Measurements from ENCODE around the gene ANXA11. TPM values are rescaled to one million over a fixed set of nuclear protein-coding genes. Genes with fewer than 3 reads are reported as not detected.
"Not testable (repeated sequence)": the region's sequence is repeated elsewhere in the genome, so short reads cannot be mapped to it uniquely, and the experiment has no call there.

ANXA11 gene
- total RNA-seq, 1 donor from 2014 or later: 98.2 TPM

DNA sequence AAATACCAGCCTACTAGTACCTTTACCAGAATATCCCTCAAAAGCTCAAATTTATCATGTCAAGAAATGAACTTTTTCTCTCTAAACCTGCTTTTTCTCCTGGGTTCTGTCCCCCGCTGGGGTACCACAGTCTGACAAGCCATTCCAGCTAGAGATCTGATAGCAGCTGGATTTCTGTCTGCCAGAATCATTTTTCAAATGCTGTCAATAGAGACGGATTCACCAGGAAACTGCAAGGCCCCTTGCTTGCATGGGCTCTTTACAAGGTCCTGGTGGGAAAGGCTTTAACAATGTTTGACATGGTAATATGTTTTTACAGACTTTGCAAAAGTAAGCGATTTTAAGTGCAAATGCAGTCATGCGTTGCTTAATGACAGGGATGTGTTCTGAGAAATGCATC is 4.9 kb upstream of the ANXA11 start:
- no peak for DNase-seq (ENCODE audit: extremely low read depth, low read depth, low spot score)

DNA sequence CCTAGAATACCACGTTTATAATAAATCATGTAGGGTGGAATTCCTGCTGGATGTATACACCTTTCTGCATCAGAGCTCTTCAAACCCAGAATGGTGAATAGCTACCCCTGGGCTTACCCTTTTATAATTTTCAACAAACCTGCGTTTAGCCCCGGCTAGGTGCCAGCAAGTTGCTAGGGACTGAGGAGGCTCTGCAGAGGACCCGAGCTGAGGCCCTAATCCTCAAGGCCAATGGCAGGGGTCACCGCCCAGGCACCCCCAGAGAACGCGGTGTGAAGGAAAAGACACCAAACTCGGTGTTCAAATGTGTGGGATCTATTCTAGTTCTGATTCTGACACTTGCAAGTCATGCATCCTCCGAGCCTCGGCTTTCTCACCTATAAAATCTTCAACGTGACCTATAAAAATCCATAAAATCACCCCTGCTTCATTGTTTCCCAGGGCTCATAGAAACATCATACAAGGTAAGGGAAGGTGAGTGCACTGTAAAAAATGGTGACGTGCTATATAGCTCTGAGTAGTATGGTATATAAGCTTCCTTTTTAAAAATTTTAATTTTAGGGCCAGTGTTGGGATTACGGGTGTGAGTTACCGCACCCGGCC is 2.5 kb upstream of the ANXA11 start:
- DNase-seq (ENCODE audit: extremely low read depth, low read depth, low spot score): no peak

DNA sequence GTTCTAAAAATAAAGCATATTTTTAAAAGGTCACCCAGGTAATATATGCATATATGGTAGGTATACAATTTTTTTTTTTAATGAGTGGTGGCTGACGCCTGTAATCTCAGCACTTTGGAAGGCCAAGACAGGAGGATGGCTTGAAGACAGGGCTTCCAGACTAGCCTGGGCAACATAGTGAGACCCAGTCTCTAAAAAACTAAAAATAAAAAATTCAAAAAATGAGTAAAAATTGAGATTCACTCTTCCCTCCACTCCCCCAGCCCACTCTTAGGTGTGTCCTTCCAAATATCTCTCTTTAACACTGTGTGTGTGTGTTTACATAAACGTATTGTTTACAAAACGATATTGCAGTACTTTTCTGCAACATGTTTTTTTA is 929 bp upstream of the ANXA11 start:
- no peak for DNase-seq (ENCODE audit: extremely low read depth, low read depth, low spot score)

DNA sequence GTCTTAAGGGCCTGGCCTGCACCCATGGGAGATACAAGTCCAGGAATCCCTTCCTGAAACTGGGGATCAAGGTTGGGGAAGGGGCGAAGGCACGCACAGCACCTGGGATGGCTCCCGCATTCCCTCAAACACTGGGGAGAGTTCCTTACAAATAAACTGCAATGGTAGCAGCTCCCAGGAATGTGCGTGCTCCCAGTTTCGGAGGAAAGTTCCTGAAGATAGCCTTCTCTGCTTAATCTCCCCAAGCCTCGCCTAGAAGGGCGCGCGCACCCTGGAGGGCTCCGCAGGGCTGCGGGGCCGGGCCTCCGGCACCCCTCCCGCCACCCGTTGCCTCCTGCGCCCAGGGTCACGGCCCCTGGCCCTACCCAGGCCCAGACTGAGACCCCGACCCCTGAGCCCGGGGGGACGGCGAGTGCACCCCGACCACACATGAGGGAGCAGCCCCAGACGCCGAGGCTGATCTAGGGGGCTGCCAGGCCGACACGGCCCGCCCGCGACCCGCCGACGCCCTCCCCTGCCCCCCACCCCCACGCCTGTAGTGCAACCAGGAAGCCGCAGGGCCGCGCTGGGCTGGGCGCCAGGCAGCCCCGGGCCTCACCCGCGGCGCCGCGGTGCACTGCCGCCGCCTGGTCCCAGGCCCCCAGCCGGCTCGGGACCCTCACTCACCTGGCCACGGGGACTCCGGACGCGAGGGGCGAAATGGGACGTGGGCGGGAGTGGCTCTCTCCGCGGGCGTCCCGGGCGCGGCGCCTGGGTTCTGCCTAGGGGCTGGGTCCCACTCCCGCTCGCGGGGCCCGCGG is 460 bp downstream of the ANXA11 start:
- DNase-seq (ENCODE audit: extremely low read depth, low read depth, low spot score): no peak

DNA sequence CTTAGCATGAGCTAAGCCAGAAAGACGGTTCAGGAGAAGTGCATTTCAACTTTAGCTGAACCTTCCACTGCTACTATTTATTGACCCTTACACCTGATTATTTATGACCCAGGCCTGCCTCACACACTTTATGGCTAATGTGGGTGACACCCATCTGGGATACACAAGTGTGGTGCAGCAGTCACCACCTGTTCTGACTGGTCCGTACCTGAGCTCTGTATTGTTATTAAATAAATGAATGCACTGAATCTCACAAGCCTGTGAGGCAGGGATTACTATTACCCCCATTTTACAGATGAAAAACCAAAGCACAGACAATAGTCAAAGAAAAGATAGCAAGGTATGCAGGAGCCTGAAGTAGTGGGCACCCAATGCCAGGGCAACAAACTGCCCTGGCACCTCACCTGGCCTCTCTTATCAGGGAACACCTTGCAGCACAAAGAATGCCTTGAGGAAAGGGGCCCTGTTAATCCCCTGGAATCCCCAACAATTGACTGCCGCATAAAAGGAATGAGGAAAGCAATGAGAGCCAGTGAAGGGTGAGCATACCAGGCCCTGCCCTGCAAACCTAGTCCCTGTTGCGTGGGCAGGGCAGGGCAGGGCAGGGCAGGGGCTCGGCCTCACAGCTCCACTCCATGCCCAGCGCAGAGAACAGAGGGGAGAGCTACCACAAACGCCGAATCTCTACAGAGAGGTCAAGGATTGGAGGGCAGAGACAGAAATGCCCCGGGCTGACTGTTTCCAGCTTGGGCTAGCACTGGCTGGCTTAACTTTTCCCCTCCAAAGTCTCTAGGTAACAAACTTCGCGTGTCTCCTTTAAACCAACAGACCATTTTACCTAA is 1.3 kb downstream of the ANXA11 start:
- no peak for DNase-seq (ENCODE audit: extremely low read depth, low read depth, low spot score)

DNA sequence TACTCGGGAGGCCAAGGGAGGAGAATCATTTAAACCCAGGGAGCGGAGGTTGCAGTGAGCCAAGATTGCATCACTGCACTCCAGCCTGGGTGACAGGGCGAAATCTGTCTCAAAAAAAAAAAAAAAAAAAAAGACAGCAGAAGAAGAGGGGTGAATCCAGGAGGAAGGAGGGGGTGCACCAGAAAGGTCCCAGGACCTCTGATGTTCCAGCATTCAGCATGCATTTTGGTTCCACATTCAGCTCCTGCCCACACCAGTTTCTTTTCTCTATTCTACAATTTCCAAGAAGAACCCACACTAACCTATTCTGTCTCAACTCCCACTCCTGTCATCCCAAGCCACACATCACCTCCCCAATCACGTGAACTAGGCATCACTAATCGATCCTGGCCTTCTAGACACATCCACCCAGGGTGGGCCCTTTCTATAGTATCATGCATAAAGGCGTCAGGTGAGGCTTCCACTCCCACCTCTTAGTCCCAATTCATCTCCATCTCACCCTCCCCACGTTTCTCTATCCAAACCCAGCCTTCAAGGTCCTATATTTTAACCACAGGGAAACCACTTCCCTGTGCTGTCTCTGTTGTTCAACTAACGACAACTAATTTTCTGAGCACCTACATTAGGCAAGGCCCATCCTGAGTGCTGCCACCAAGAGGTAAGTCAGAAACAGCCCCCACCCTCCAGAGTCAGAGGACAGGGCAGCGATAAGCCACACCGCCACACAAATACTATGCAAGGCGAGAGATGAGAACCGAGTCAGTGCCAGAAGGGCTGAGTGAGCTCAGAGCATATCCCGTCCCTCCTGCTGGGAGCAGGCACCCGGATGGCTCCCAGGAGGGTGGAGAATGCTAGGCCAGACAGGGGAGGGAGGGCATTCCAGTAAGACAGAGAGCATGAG is 2.2 kb downstream of the ANXA11 start:
- no peak for DNase-seq (ENCODE audit: extremely low read depth, low read depth, low spot score)

DNA sequence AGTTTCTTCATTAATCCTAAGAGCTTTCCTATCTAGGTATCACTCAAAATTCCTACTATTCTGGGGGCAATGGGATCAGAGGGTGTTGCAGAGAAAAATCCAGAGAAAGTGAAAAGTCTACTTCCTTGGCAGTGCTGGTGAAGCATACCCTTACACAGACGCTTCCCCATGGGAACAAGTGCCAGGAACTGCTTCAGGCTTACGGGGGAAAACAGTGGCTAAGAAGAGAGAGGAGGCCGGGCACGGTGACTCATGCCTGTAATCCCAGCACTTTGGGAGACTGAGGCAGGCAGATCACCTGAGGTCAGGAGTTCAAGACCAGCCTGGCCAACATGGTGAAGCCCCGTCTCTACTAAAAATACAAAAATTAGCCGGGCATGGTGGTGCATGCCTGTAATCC is 2.8 kb downstream of the ANXA11 start:
- DNase-seq (ENCODE audit: extremely low read depth, low read depth, low spot score): not testable (repeated sequence)

DNA sequence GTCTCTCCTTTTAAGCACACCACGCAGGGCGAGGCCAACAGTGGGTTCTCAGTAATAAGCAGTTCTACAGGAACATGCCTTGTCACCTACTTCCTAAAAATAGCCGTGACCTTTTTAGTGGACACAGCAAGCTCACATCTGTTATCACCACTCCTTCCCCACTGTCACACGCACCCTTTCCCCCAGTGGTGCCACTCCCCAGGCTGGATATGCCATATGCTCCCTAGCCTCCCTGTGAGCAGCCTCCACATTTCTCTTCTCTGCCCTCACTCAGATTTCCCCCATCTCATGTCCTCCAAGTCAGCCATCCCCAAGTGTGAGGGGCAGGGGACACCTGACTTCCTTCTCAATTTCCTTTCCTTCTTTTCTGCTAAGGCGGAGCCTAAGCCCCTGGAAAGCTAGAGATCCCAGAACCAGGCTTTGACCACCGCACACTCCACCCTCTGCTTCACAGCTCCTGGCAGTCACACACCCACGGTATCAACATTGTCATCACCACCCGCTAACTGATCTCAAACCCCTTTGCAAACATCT is 3.7 kb downstream of the ANXA11 start:
- no peak for DNase-seq (ENCODE audit: extremely low read depth, low read depth, low spot score)

DNA sequence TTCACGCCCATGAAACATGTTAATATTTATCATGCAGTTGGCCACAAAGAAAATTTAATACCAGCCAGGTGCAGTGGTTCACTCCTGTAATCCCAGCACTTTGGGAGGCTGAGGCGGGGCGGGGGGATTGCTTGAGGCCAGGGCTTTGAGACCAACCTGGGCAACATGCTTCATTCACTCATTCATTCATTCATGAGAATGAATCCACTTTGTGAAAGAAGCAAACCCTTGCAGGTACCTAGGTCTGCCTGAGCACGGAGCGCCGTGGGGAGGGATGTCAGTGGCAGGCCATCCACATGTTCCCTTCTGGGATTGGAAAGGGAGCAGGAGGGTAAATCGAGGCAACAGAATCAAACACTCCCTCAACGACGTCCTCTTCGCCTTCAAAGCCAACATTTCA is 4.7 kb downstream of the ANXA11 start:
- no peak for DNase-seq (ENCODE audit: extremely low read depth, low read depth, low spot score)

DNA sequence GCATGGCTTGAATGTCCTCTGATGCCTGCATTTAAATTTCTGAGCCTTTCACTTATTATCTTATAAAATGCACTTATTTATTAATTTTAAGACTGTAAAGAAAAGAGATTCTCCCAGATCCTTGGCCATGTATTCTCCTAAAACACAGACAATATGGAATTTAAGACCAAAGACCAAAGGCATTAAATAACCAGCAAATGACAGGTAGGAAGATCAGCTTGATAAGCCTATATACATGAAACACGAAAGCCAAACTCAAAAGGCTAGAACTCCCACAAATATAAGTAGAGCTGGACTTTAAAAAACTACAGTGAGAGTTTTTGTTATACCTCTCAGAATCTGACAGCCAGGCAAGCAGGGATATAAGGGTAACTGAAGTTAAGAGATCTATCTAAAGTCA is 5.1 kb downstream of the ANXA11 start:
- DNase-seq (ENCODE audit: extremely low read depth, low read depth, low spot score): no peak

DNA sequence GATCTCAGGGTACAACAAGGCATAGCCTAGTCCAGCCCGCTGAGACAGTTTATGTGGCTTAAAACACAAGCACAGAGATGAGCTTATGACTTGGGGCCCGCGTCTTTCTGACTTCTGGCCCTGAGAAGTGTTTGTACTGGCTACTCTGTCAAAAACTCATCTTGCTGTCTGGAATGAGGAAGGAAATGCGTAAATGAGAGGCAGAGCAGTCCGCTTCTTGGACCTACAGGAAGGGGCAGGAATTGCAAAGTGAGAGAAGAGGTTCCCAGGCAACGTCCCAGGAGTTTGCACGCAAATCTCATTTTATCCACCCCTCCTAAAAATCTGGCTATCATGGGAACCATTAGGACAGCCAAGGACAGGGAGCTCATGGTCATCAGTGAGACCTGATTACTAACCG is 5.5 kb downstream of the ANXA11 start:
- peak; percentile 88 for DNase-seq (ENCODE audit: extremely low read depth, low read depth, low spot score)

DNA sequence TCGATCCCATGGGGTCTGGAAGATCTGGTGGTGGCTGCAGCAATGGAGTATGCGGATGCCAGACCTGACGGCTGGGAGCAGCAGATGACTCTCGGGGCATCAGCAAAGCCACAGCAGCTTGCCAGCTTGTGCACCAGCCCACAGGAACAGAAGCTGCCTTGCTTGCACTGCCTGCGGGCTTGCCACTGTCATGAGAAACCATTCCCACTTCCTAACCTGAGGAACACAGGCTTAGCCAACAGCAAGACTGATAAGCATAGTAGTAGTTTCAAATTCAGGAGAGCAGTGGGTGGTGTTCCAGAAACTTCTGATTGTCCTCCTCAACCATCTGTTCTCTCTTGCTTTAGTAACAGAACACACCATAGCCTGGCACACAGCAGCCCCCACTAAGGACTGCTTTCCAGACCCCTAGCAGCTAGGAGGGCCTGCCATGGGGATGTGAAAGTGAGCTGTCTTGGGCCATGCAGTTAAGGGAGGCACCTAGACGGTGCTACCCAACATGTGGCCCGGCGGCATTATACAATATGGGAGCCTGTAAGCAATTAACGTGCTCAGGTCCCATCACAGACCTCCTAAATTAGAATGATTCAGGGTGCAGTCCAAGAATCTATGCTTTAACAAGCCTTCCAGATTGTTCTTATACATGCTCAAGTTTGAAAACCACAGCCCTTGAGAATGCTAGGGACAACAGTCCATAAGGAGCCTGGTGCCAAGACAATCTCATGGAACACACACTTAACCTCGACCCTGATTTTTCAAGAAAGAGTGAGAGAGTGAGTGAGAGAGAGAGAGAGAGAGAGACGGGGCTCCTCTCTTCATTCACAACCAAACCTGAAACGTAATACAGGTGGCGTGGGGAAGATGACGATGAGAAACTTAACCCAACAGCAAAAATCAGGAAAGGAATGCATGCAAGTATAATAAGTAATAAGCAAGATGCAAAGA is 7.1 kb downstream of the ANXA11 start:
- DNase-seq (ENCODE audit: extremely low read depth, low read depth, low spot score): no peak

DNA sequence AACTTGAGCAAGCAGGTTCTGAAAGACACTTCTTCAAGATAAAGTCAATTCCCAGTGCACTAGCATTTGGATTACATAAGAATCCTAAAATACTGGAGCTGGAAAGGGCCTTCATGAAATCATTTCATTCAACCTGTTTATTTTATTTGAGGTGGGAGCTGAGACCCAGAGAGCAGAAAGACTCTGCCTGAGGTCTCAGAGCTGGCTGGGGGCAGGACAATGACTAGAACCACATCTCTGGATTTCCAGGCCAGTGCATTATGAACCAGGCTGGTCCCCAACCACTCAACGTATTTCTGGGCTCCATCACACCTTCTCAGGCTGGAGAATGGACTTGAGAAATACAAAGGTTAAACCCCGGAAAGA is 8.4 kb downstream of the ANXA11 start:
- no peak for DNase-seq (ENCODE audit: extremely low read depth, low read depth, low spot score)

DNA sequence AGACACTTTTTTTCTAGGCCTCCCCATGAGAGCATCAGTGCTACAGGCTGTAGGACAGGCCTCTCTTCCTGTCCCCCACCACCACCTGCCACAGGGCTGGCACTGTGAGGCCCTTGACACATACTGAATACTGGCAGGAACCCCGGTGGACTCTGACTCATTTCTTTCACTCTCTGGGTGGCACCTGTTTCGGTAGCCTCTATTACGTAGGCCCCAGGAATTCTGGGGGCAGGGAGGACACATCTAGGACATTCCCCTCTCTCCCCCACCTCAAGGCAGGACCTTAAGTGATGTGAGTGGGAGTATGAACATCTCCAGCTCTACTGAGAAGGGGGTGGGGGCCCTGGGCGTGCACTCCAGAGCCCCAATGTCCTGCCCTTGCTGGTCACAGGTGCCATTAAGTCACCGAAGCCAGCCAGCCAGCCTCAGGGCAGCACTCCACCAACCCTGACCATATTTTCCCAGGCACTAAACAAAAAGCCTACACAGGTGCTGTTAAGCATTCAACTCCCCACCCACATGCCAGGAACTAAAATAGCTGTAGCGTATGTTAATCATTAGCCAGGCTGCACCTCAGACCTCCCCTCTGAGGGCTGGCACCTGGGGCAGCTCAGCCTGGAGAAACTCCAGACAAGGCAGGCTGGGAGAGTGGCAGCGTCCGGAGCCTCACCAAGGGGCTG is 8.9 kb downstream of the ANXA11 start:
- no peak for DNase-seq (ENCODE audit: extremely low read depth, low read depth, low spot score)

DNA sequence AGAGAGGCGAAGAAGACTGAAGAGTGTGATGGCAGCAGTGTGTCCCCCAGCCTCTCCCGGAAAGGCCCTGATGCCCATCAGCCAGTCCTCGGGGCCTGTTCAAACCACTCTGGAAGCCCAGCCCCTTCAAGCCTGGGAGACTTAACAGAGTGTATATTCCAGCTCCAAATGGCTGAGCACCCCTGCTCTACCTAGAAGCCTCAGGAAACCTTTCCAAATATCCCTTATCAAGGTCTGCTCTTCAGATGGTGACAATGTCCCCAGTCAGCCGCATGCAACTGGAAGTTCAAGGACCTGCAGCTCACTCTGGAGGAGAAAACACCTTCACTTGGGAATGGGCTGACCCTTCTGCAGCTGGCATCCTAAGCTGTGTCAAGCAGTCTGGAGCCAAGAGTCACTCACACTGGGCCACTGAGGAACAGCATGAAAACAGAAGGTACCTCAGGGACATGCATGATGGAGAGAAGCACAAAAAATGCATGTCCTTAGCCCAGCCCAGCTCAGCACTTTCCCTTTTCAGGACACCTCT is 10.2 kb downstream of the ANXA11 start:
- DNase-seq (ENCODE audit: extremely low read depth, low read depth, low spot score): no peak

DNA sequence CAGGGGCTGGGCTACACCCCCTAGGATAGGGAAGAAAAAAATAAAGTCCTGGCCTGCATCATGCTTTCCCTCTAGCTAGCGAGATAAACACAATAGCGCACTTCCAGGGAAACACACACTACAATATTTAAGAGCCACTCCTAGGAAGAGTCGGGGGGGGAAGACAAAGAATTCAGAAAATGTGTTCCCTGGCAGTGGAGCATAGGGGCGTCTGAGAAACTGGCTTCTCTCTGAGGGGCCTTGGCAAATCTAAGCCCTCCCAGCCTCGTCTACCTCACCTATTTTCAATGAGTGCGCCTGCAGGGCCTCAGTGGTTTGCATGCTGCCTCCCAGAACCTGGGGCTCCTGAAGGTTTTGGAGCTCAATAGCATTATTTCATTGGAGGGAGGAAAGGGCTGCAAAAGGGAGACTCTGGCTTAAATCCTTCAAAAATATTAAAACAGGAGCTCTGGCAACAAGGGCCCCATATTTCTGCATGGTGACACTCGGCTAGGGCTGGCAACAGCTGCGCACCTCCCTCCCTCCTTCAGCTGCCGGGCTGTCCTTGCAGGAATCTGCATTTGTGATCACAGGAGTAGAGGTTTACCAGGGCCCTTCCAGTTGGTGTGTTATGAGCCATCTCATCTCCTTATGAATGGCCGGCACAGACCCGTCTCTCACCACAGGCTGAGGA is 10.8 kb downstream of the ANXA11 start:
- no peak for DNase-seq (ENCODE audit: extremely low read depth, low read depth, low spot score)

DNA sequence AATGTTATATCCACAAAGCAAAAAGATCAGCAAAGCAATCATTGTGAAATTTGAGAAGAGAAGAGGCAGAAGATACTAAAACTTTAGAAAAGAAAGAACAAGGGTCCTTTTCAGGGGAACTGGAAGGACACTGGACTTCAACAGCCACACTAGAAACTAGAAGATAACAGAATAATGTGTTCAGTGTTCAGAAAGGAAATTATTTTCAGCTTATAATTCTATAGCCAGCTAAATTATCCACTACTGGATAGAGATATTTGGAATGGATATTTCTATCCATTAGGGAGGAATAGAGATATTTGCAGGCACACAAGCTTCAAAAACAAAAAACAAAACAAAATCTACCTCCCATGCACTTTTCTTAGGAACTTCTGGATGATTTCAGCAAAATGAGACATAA is 12.8 kb downstream of the ANXA11 start:
- no peak for DNase-seq (ENCODE audit: extremely low read depth, low read depth, low spot score)

Data from glomerular endothelial cell (primary cell).